Colon (tissue), 2 donors: ENCODE results near the gene SLC35E3.

Experiments
- FAIRE-seq: peaks from 2 replicates; lab custom pipeline; 2012; peaks lifted over from hg19 to GRCh38; lab: Jason Lieb, UNC
- donor health status: control.
- donor health status: control.

Gene SLC35E3

DNA sequence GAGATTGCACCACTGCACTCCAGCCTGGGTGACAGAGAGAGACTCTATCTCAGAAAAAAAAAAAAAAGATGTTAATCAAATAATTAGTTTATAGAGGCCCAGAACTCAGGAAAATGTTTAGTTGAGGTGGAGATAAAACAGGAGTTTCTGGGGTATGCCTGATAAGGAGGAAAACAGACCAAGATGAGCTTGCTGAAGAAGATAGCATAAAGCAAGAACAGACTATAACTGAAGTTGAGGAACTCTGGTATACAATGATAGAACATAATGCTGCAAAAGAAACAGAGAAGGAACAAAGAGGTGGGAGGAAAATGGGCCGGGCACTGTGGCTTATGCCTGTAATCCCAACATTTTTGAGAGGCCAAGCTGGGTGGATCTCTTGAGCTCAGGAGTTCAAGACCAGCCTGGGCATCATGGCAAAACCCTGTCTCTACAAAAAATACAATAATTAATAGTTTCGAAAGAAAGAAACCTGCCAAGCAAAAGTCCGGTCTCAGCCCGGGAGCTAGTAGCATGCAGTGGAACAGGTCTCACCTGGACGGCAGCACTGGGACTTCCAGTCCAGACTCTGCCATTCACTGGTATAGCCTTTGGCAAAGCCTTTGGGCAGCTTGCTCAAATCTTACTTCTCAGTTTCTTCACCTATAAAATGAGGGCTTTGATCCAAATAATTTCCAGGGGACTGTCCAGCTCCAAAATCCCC lies 25.4 kb downstream of the SLC35E3 start:
- FAIRE-seq, result no peak

DNA sequence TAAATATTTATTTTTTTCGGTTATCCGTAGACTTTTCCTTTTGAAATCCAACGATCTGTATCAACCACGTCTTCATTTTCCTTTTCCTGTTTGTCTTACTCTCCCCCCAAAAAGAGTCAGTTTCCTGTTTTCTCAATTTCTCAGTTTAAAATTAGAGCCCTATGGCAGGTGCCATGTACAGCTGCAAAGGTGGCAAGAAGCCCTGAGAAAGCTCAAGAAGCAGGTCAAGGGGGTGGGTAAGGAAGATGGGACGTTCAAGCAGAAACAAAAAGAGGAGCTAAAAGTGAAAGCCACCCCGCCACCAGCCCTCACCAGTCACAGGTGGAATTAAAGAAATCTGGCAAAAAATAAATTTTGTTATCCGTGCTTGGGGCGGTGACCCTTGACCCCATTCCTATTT lies 26.7 kb downstream of the SLC35E3 start:
- FAIRE-seq, result no peak

DNA sequence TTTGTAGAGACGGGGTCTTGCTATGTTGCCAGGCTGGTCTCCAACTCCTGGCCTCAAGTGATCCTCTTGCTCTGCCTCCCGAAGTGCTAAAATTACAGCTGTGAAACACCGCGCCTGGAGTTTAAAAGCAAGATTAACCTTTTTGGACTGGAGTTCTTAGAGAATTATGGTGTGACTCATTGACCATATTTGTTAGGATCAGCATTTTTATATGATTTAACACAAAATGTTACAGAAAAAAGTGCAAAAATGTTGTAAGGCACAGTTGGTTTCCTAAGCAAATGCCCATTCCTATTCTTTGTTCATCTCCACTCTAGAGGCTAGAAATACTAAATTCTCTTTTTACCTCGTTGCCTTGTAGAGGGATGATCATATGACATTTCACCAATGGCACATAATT lies 27.6 kb downstream of the SLC35E3 start:
- no peak for FAIRE-seq

DNA sequence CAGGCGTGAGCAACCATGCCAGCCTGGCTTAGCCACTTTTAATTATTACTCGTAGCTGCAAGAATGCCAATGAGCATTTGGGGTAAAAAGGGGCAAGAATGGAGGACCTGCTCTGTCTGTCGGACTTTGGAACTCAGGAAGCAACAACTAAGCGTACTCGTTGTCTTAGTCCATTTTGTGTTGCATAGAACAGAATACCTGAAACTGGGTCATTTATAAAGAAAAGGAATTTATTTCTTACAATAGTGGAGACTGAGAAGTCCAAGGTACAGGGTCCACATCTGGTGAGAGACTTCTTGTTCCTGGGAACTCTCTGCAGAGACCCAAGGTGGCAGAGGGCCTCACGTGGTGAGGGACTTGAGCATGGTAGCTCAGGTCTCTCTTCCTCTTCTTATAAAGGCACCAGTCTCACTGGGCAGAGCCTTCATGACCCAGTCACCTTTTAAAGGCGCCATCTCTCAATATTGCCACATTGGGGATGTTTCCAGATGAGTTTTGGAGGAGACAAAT lies 29.2 kb downstream of the SLC35E3 start:
- FAIRE-seq, result no peak

DNA sequence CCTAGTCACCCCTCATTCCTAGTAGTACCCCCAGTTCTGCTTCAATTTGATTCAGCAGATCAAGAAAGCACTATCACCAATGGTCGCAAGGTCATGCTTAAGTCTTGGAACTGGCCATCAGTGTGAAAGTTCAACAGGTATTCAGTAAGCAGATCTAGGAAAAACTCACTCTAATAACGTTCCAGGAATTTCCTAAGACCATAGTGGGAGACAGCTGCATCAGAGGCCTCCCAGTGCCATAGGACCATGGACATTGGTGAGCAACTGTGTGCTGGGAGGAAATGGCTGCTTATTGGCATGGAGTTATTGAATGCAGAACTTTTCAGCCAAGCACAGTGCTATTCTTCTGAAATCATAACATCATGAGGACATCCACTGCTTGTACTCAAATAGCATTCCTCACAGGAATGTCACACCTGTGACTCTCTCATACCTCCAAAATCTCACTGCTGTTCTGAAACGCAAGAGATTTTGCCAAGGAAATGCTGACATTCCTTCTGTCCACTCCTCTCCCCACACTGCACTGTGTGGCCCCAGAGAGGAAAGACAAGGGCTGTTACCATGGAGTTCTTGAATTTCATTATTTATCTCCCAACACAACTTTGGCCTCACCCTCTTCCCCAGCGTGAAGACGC lies 31.1 kb downstream of the SLC35E3 start:
- no peak for FAIRE-seq

DNA sequence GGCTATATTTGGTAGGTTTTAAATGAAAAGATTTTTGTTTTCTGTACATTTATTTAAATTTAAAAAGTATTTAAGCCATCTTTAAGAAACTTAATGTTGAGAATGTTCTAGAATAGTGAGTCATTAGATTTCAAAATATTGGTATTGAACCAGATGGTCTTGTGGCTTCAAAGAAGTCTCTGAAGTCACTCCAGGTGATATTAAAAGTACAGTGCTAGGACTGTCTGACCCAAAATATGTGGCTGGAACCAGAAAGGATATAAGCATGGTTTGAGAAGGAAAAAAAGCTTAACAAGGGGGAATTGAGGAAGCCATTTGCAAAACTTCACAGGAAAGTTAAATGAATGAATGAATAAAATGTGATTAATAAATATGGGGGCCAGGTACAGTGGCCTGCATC lies 33.3 kb downstream of the SLC35E3 start:
- FAIRE-seq, result no peak

DNA sequence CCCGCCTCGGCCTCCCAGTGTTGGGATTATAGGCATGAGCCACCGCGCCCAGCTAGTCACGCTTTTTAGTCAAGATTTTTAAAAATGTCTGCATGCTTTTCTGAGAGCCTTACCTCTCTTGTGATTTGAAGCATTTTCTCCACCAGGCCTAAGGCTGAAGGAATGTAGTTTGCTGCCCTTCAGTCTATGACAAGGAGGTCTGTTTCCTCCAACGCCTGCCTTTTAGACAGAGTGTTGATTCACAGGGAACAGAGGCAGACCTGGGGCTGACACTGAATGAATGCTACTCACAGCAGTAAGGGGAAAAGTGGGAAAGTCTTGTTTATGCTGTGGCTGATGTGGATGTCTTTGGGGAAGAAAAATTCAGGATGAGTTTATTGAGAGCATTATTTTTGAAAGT lies 34.8 kb downstream of the SLC35E3 start:
- no peak for FAIRE-seq

DNA sequence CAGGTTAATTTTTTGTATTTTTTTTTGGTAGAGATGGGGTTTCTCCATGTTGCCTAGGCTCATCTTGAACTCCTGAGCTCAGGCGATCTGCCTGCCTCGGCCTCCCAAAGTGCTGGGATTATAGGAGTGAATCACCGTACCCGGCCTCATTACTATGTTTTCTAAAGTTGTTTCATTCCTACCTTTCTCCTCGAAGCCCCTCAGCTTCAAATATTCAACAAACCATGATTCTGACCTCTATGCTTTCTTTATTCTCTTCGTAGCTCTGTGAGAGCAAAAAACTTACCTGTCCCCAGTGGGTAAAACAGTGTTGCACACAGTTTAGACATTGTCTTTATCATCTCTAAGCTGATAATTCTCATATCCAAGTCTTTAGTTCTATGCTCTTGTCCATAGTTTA lies 35.8 kb downstream of the SLC35E3 start:
- FAIRE-seq, result no peak

DNA sequence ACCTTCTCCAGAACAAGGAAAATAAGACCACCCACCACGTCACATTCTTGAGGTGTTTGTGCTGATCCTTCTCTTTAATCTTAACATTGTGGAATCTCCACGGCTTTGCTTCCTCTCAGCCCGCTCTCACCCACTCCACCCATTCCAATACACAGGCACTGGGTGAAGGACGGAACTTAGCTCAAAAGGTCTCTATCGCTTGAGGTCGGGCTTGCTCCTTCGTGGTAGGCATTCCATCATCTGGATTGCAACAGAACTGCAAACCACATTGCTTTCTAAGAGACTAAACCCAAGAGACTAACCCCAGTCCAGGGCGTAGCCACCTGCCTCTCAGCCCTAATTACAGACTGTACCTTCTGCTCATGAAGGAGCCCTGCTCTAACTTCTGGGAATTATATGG lies 38.0 kb downstream of the SLC35E3 start:
- FAIRE-seq, result no peak

DNA sequence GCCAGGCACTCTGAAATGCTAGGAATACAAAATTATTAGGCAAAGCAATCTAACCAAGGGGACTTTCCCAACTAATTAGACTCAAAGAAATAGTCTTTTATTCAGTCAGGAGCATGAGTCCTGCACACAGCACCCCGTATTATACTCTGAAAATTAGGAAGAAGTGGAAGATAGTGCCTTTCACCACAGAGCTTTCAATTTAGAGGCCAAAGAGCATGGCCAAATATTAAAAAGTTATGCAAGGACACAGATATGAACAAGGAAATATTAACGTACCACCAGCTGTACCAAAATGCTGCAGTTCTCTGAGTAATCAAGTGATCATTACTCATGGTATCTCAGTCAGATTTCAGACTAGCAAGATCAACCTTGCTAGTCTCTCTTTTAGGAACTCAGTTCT lies 39.4 kb downstream of the SLC35E3 start:
- no peak for FAIRE-seq

DNA sequence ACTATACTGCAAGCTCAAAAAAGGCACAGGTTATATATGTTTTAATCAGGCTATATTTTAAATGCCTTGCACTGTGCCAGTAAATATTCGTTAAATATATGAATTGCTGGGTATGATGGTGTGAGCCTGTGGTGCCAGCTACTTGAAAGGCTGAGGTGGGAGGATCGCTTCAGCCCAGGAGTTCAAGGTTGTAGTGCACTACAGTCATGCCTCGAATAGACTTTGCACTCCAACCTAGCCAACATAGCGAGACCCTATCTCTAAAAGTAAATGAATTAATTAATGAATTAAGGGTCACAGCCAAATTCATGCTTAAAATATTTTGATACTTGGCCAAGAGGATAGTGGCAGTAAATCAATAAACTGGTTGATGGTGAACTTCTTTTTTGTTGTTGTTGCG lies 39.8 kb downstream of the SLC35E3 start:
- FAIRE-seq, result no peak

DNA sequence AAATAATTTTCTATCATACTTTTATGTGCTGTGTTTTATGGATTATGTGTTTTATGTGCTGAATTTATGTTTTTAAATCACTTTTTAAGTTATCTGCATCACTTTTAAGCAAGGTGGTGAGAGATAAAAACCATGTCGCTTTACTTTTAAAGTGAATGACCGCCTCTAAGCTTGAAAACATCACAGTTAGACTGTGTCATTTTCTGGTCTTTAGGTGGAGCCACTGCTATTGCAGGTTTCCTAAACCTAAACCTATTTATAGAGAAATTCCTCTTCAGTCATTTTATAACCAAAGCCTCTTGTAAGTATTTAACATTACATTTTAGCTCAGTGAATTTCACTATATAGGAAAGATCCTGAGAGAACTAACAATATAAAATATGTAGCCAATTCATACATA lies 41.0 kb downstream of the SLC35E3 start:
- no peak for FAIRE-seq

DNA sequence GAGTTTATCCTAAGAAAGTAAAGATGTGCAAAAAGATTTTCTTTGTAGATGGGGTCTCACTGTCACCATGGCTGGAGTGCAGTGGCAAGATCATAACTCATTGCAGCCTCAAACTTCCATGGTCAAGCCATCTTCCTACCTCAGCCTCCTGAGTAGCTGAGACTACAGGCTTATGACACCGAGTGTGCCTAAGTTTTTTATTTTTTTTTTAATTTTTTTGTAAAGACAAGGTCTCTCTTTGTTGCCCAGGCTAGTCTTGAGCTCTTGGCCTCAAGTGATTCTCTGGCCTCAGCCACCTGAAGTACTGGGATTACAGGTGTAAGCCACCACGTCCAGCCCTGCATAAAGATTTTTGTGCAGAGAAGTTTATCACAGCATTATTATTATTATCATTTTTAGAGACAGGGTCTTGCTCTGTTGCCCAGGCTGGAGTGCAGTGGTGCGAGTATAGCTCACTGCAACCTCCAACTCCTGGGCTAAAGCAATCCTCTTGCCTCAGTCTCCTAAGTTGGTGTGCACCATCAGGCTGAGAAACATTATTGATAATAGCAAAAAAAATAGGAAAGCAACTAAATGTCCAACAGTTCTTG lies 42.7 kb downstream of the SLC35E3 start:
- no peak for FAIRE-seq

DNA sequence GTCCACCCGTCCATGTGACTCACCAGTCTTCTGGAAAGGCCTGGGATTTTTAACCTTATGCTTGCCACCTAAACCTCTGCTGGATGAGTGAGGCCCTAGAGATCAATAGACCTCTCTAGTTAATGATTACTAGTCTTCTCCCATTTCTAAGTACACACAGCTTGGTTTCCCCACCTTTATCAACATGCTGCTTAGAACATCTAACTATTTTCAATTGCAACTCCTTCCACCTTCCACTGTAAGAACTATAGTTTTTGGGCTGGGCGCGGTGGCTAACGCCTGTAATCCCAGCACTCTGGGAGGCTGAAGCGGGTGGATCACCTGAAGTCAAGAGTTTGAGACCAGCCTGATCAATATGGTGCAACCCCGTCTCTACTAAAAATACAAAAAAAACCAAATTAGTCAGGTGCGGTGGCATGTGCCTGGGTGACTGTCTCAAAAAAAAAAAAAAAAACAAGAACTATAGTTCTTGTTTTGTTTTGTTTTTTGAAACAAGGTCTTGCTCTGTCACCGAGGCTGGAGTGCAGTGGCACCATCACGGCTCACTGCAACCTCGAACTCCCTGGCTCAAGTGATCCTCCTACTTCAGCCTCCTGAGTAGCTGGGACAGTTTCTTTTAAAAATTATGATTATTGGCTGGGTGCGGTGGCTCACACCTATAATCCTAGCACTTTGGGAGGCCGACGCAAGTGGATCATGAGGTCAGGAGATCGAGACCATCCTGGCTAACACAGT lies 43.3 kb downstream of the SLC35E3 start:
- no peak for FAIRE-seq

DNA sequence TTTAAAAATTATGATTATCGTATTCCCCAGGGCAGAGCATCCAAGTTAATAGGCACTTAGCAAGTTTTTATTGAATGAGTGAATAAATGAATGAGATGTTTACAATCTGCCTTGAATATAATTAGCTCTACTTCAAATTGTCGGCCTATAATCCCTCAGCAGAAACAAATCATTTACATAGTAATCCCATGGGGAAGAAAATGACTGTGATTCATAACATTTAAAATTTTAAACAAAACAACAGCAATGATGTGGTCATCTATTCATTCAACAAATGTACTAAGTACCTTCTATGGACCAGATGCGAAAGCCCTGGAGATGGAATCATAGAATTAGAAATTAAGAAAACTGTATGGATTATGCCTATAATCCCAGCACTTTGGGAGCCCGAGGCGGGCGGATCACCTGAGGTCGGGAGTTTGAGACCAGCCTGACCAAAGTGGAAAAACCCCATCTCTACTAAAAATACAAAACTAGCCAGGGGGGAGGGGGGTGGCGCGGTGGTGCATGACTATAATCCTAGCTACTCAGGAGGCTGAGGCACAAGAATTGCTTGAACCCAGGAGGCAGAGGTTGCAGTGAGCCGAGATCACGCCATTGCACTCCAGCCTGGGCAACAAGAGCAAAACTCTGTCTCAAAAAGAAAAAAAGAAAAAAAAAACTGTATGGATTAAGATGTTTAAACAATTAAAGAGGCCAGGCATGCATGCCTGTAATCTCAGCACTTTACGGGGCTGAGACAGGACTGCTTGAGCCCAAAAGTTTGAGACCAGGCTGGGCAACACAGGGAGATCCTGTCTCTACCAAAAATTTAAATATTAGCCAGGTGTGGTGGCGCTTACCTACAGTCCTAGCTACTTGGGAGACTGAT lies 44.3 kb downstream of the SLC35E3 start:
- FAIRE-seq, result no peak

DNA sequence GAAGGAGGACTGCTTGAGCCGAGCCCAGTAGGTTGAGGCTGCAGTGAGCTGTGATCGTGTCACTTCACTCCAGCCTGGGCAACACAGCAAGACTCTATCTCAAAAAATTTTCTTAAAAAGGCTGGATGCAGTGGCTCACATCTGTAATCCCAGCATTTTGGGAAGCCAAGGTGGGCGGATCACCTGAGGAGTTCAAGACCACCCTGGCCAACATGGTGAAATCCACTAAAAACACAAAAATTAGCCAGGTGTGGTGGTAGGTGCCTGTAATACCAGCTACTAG lies 44.9 kb downstream of the SLC35E3 start:
- FAIRE-seq, result no peak

DNA sequence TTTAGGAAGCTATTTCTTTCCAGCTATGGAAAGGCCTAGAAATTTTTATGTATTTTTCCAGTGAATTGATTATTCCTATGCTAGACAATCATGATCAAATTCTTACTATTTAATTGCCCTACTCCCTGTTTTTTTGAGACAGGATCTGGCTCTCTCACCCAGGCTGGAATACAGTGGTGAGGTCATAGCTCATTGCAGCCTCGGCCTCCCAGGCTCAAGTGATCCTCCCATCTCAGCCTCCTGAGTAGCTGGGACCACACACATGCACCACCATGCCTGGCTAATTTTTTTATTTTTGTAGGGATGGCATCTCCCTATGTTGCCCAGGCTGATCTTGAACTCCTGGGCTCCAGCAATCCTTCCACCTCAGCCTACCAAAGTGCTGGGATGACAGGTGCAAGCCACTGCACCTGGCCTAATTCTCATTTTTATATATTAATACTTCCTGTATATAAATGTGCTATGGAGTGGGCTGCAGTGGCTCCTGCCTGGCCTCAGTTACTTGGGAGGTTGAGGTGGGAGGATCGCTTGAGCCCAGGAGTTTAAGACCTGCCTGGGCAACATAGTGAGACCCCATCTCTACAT lies 46.0 kb downstream of the SLC35E3 start:
- no peak for FAIRE-seq

DNA sequence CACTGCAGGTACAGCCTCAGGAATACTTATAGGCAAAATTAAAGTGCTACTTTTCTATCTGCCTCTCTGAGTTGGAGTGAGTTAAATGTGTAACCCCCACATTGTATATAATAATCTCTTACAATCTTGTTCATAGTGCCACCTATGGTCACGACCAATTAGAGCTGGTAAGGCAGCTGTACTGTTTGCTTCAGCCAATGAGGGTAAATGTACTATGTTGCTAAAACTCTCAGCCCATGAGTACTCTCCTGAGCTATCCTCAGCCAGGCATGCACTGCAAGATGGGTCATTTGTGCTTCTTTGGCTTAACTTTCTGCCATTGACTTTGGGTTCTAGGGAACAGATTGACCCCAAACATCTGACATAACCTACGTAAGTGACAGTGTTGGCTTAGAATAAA lies 47.0 kb downstream of the SLC35E3 start:
- FAIRE-seq, result no peak

DNA sequence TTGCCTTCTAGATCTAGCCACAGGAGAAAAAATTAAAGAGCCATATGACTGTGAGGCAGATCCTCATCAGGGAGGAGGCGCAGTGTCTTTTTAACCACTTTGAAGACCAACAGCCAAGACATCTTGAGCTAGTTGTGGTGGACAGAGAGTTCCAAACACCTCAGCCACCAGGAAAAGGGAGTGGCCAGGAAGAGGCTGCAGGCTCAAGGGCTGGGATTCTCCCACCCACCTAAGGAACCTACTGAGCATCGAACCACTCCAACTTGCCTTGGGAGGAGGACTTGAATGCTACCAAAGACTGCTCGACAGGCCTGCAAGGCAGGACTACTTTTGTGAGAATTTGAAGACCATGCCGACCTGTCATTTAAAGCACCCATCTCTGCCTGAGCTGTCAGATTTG lies 47.5 kb downstream of the SLC35E3 start:
- FAIRE-seq, result no peak

DNA sequence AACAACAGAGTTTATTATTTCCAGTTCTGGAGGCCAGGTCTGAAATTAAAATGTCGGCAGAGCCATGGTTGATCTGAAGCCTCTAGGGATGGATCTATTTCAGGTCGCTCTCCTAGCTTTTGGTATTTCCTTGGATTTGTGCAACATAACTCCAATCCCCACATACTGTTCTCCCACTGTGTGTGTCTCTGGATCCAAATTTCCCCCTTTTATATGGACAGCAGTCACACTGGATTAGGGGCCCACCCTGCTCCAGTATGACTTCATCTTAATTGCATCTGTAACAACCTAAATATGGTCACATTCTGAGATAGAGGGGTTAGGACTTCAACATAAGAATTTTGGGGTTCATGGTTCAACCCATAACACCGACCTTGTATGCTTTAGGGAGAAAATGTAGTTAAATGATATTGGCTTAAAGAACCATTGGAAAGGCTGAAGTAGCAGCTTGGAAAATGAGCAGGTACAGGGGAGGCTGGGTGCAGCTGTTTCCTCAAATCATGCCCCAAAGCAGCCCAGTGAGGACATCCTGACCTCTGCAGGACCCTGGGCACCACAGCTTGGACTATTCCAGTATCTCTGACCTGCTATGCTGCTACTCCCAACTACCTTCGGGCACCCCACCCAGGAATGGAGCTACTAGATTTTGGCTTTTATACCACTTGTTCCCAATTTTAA lies 48.1 kb downstream of the SLC35E3 start:
- FAIRE-seq, result no peak

DNA sequence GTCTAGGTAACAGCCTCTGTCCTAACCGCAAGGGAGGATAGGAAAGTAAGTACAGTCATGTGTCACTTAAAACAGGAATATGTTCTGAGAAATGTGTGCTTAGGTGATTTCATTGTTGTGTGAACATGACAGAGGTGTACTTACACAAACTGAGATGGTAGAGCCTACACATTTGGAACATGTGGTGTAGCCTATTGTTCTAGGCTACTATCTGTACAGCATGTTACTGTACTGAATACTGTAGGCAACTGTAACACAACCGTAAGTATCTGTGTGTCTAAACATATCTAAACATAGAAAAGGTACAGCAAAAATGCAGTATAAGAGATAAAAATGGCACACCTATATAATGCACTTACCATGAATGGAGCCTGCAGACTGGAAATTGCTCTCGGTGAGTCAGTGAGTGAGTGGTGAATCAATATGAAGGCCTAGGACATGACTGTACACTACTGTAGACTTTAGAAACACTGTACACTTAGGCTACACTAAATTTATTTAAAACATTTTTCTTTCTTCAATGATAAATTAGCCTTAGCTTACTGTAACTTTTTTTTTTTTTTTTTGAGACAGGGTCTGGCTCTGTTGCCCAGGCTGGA lies 48.8 kb downstream of the SLC35E3 start:
- no peak for FAIRE-seq
